Upper lobe of right lung (tissue), 1 donor: ENCODE results near the gene APOA1. TPM values are rescaled to one million over a fixed set of nuclear protein-coding genes. Genes with fewer than 3 reads are reported as not detected.

Experiments
- ATAC-seq: fragments of 200-7000 bp; cut with Tn5 transposase; one replicate; pipeline ENCODE4 v1.9.1; 2020; ENCODE audit warnings: mild to moderate bottlenecking, moderate library complexity
- DNase-seq: peaks from one replicate; pipeline ENCODE4 v3.0.0-alpha.2; 2020
- H3K27ac ChIP-seq: fragments of 200-600 bp; one replicate; pipeline ENCODE4 v1.8.0; 2022
- H3K27me3 ChIP-seq: fragments of 200-600 bp; one replicate; pipeline ENCODE4 v1.8.0; 2022; ENCODE audit warnings: mild to moderate bottlenecking
- H3K36me3 ChIP-seq: fragments of 200-600 bp; one replicate; pipeline ENCODE4 v1.8.0; 2022
- H3K4me1 ChIP-seq: fragments of 200-600 bp; one replicate; pipeline ENCODE4 v1.8.0; 2022
- H3K4me3 ChIP-seq: fragments of 200-600 bp; one replicate; pipeline ENCODE4 v1.8.0; 2022; ENCODE audit warnings: mild to moderate bottlenecking
- H3K9me3 ChIP-seq: fragments of 200-600 bp; one replicate; pipeline ENCODE4 v1.8.0; 2022
- intact Hi-C: fragments of 100-400 bp; cut with DNase I; formaldehyde crosslinking; loops from one replicate; pipeline ENCODE4 v1.11.0; 2022
- total RNA-seq: library from RNA; stranded (reverse); fragmentation: NEBNext Ultra II Directional; extraction: Animal tissue kit (Norgen Biotek cat#: 25700); gene quantifications from one replicate; pipeline ENCODE4 v1.2.1, GENCODE V29; 2021
- TF ChIP-seq, protein P1 (sequence below): fragments of 200-600 bp; IDR thresholded peaks from one replicate; pipeline ENCODE4 v1.8.0; 2022; ENCODE audit warnings: antibody characterized with exemption
- donor health status: DM: no; HTN: yes; CAD: no; lungs with severe emphysema.

The APOA1 gene
- total RNA-seq, 1 donor from 2014 or later, result 5.4 TPM

DNA sequence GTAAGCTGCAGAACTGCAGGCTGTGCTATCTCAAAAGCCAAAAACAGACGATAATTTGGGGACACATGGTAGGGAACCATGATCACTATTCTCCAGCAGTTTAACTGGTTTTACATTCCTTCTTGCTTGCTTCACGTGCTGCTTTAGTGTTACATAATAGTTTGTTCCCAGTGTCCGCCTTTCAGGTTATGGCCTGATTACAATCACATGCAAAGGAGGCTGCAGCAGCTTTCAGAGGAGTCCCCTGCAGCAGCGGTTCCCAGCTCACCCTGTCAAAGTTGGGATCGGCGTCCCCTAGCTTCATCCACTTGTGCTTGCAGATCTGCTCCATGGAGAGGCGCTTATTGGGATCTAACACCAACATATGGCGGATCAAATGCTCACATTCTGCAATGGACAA is 39.2 kb upstream of the APOA1 start:
- no peak for ATAC-seq
- TF ChIP-seq, protein P1, sequence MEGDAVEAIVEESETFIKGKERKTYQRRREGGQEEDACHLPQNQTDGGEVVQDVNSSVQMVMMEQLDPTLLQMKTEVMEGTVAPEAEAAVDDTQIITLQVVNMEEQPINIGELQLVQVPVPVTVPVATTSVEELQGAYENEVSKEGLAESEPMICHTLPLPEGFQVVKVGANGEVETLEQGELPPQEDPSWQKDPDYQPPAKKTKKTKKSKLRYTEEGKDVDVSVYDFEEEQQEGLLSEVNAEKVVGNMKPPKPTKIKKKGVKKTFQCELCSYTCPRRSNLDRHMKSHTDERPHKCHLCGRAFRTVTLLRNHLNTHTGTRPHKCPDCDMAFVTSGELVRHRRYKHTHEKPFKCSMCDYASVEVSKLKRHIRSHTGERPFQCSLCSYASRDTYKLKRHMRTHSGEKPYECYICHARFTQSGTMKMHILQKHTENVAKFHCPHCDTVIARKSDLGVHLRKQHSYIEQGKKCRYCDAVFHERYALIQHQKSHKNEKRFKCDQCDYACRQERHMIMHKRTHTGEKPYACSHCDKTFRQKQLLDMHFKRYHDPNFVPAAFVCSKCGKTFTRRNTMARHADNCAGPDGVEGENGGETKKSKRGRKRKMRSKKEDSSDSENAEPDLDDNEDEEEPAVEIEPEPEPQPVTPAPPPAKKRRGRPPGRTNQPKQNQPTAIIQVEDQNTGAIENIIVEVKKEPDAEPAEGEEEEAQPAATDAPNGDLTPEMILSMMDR, result no peak

DNA sequence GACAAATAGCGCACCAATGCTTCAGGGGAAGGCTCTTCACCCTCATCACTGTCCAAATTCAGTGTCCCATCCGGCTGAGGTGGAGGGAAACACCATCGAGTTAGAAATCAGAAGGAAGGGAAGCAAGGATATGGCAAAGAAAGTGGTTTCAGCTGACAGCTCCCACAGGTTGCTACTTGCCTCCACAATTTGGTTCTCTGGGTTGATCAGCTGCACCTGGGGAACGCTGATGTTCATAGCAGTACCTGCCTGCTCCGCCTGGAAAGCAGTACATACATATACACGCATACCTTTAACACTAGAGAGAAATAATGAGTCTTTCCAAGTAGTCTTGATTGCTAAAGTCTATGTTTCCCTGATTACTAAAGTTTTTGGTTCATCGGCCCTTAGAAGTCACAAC is 37.8 kb upstream of the APOA1 start:
- Histone ChIP-seq H3K4me3 (no peak overlapping the region), H3K27me3 (no peaks in the 10 kb centered on the region), H3K9me3 (no peaks in the 10 kb centered on the region), H3K27ac (no peak overlapping the region), H3K4me1 (no peaks in the 10 kb centered on the region), H3K36me3 (peaks cover 44% of the 10 kb centered on the region)
- TF ChIP-seq, protein P1, result no peak
- no peak for ATAC-seq
- no peak for DNase-seq
- intact Hi-C loops, result loop anchor here (5.0 kb wide), 1 partner anchor 232 kb away; no protein-coding TSS in a partner anchor

More for the DNA sequence above, 39.2 kb upstream of the APOA1 start:
- no peak for DNase-seq
- H3K27me3 ChIP-seq, result no peaks in the 10 kb centered on the region
- no peaks in the 10 kb centered on the region for H3K9me3 ChIP-seq
- no peaks in the 10 kb centered on the region for H3K4me1 ChIP-seq
- H3K4me3 ChIP-seq, result no peak overlapping the region
- intact Hi-C loops, result loop anchor here (5.0 kb wide), 1 partner anchor 231 kb away; no protein-coding TSS in a partner anchor
- H3K27ac ChIP-seq, result no peak overlapping the region
- peaks cover 37% of the 10 kb centered on the region for H3K36me3 ChIP-seq

DNA sequence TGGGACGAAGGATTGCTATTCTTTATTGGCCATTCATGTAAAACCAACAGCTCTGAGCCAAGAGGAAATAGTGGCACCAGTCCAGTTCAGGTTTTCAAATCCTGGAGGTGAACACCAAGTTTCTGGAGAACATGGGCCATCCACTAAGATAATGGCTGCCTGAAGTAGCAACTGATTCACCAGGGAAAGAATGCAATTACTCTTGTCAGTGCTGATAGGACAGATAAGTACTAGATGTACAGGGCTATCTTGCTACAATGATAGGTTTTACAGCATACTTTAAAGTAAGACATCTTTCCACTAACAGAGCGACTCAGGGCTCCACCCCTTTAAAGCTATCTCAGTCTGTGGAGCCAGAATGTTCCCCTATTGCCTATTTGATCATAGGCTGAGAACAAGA is 36.8 kb upstream of the APOA1 start:
- ATAC-seq (no peak), DNase-seq (no peak)
- Histone ChIP-seq H3K4me1 (no peaks in the 10 kb centered on the region), H3K9me3 (no peaks in the 10 kb centered on the region), H3K4me3 (no peak overlapping the region), H3K27ac (no peak overlapping the region), H3K27me3 (no peaks in the 10 kb centered on the region), H3K36me3 (peaks cover 53% of the 10 kb centered on the region)
- TF ChIP-seq, protein P1, result no peak
- intact Hi-C loops, result no loop called here

DNA sequence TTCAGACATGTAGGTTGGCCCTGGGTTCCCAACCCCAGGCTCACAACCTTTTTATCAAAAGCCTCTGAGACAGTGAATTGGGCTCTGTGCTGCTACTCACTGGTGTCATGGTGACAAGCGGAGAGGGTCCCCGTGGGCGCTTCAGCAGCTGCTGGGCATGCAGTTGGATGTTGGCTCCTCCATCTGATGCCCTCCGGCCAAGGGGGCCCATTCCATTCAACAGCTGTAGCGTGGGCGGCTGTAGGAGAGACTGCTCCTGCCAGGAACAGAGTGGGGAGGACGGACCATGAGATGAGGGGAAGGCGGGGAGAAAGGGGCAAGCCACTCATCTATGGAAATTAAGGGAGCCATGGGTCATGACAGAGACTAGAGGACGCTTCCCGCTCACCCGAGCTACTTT is 36.0 kb upstream of the APOA1 start:
- Histone ChIP-seq H3K4me3 (no peak overlapping the region), H3K4me1 (no peaks in the 10 kb centered on the region), H3K36me3 (peaks cover 62% of the 10 kb centered on the region), H3K9me3 (no peaks in the 10 kb centered on the region), H3K27ac (no peak overlapping the region), H3K27me3 (no peaks in the 10 kb centered on the region)
- intact Hi-C loops, result no loop called here
- TF ChIP-seq, protein P1, result no peak
- no peak for ATAC-seq
- DNase-seq, result no peak

DNA sequence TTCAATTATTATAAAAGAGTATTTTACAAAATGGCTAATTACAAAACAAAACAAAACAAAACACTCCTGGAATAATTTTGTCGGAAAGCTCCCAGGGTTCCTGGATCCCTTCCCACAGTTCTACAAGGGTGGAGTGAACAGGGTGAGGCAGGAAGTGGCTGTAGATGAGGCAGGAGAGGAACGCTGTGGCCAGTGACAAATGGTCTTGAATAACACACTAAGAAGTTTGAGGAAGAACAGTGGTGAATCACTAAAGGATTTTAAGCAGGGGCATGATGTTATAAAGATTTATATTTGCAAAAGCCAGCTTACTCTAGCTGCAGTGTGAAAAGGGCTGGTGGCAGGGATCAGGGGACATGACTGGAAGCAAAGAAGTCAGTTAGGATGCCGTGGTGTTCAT is 33.8 kb upstream of the APOA1 start:
- intact Hi-C loops, result no loop called here
- Histone ChIP-seq H3K36me3 (peaks cover 83% of the 10 kb centered on the region), H3K4me3 (no peak overlapping the region), H3K4me1 (no peaks in the 10 kb centered on the region), H3K9me3 (no peaks in the 10 kb centered on the region), H3K27me3 (no peaks in the 10 kb centered on the region), H3K27ac (no peak overlapping the region)
- DNase-seq (no peak), ATAC-seq (no peak)
- TF ChIP-seq, protein P1, result no peak

DNA sequence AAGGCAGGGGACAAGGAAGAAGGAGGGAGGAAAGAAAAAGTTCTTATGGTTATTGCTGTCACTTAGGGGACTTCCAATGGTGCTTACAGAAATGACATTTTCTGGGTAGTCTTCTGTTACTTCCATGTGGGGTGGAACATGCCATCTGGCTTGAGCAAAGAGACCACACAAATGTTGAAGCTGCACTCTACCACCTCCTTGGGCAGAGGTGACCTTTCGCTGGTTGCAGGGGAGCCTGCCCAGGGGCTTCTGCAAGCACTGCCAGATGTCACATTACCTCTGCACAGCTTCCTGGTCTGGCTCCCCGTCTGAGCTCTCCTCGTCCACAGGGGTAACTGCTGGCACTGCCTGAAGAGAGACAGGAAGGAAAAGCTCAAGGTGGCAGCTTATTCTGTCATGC is 32.6 kb upstream of the APOA1 start:
- no peak for ATAC-seq
- no peaks in the 10 kb centered on the region for H3K4me1 ChIP-seq
- intact Hi-C loops, result no loop called here

More for the DNA sequence above, 32.6 kb upstream of the APOA1 start:
- no peak for DNase-seq
- TF ChIP-seq, protein P1, result no peak
- H3K27ac ChIP-seq, result no peak overlapping the region
- H3K36me3 ChIP-seq, result peaks cover 89% of the 10 kb centered on the region
- H3K27me3 ChIP-seq, result no peaks in the 10 kb centered on the region
- no peak overlapping the region for H3K4me3 ChIP-seq
- H3K9me3 ChIP-seq, result no peaks in the 10 kb centered on the region
